HG02759 (cell line): Measurements from ENCODE around the gene NAT10.

Experiments used
- ATAC-seq: cut with Tn5 transposase; IDR thresholded peaks from one replicate; pipeline ENCODE4 v1.9.1; 2021; ENCODE audit warnings: mild to moderate bottlenecking, moderate library complexity; ENCODE audit not compliant: unreplicated experiment

The NAT10 gene

GRCh38 chr11:34184505-34185015, 79.1 kb downstream of the NAT10 start:
- ATAC-seq = no peak

GRCh38 chr11:34185926-34186841, 80.8 kb downstream of the NAT10 start:
- no peak for ATAC-seq

- ATAC-seq = no peak
Measured at GRCh38 chr11:34188181-34188580, 82.8 kb downstream of the NAT10 start.

- no peak for ATAC-seq
Measured at GRCh38 chr11:34189191-34189590, 83.8 kb downstream of the NAT10 start.

GRCh38 chr11:34190192-34191139, 85.0 kb downstream of the NAT10 start:
- ATAC-seq = no peak

GRCh38 chr11:34191578-34191977, 86.1 kb downstream of the NAT10 start:
- no peak for ATAC-seq

GRCh38 chr11:34192481-34193401, 87.3 kb downstream of the NAT10 start:
- no peak for ATAC-seq

- ATAC-seq = no peak
Measured at GRCh38 chr11:34194576-34195335, 89.3 kb downstream of the NAT10 start.
